ENCODE results near the gene CACNB2. TPM values are rescaled to one million over a fixed set of nuclear protein-coding genes. Genes with fewer than 3 reads are reported as not detected.

Gene CACNB2
- total and polyA plus RNA-seq, 4 donors = 0.90 to 23.9 (median 3.7) TPM

DNA sequence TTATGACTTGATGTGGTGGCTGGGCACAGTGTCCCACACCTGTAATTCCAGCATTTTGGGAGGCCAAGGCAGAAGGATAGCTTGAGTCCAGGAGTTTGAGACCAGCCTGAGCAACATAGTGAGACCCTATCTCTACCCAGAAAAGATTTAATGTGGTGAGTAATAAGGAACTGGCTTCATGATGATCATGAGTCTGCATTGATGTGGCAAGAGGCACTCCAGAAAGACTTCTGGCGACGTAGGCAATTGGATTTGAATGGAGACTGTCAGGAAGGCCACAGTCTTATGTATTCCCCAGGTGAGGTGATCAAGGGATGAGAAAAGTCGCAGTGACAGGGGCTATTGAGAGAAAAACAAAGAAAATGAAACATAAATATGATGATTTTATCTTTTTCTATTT is 138.0 kb downstream of the CACNB2 start:
- TF ChIP-seq, protein P1, sequence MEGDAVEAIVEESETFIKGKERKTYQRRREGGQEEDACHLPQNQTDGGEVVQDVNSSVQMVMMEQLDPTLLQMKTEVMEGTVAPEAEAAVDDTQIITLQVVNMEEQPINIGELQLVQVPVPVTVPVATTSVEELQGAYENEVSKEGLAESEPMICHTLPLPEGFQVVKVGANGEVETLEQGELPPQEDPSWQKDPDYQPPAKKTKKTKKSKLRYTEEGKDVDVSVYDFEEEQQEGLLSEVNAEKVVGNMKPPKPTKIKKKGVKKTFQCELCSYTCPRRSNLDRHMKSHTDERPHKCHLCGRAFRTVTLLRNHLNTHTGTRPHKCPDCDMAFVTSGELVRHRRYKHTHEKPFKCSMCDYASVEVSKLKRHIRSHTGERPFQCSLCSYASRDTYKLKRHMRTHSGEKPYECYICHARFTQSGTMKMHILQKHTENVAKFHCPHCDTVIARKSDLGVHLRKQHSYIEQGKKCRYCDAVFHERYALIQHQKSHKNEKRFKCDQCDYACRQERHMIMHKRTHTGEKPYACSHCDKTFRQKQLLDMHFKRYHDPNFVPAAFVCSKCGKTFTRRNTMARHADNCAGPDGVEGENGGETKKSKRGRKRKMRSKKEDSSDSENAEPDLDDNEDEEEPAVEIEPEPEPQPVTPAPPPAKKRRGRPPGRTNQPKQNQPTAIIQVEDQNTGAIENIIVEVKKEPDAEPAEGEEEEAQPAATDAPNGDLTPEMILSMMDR (IDR thresholded peaks at IDR 0.05; ENCODE audit: control extremely low read depth, extremely low read depth) = no peak
- Histone ChIP-seq H3K9ac (ENCODE audit: insufficient read depth in 1 of 2, low read length in 2 of 2) (no peak overlapping the region), H3K27me3 (ENCODE audit: control insufficient read depth in 3 of 3, insufficient read depth in 3 of 3, low read length in 2 of 3) (no peaks in the 10 kb centered on the region), H3K4me1 (ENCODE audit: control insufficient read depth in 5 of 5, insufficient read depth in 5 of 5, low read length in 5 of 5) (no peaks in the 10 kb centered on the region), H3K27ac (ENCODE audit: low read depth in 1 of 2, low read length in 1 of 2) (no peak overlapping the region), H3K9me3 (ENCODE audit: control insufficient read depth in 4 of 4, insufficient read depth in 3 of 4, low read length in 3 of 4) (no peaks in the 10 kb centered on the region), H3K4me3 (no peak overlapping the region), H3K36me3 (ENCODE audit: control insufficient read depth in 4 of 4, insufficient read depth in 4 of 4, low read length in 4 of 4) (no peaks in the 10 kb centered on the region)
- no peak for ATAC-seq (ENCODE audit: insufficient read depth, low FRiP score)
- no peak for DNase-seq
- 74 to 78% methylated on average over 3 of the region's 3 CpGs for WGBS, 2 donors

DNA sequence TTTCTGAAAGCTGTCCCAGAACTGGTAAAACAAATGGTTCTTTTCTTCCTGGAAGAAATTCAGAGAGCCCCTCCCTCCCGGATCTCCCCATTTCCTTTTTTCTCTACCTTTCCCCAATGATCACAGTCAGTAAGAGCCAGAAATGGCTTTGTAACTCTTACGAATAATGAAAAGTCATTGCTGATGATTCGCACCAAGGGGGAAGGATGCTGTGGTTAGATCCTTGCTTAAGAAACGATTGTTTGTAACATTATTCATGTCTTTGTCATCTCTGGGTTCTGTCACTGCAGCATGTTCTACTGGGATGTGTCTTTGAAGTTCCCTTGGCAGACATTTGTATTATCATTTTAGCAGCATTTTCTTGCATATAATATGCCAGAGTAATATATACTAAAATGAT is 138.9 kb downstream of the CACNB2 start:
- WGBS, 2 donors = 16 to 41% methylated on average over 4 of the region's 4 CpGs
- Histone ChIP-seq H3K27me3 (ENCODE audit: control insufficient read depth in 3 of 3, insufficient read depth in 3 of 3, low read length in 2 of 3) (no peaks in the 10 kb centered on the region), H3K9ac (ENCODE audit: insufficient read depth in 1 of 2, low read length in 2 of 2) (no peak overlapping the region), H3K4me1 (ENCODE audit: control insufficient read depth in 5 of 5, insufficient read depth in 5 of 5, low read length in 5 of 5) (no peaks in the 10 kb centered on the region), H3K36me3 (ENCODE audit: control insufficient read depth in 4 of 4, insufficient read depth in 4 of 4, low read length in 4 of 4) (no peaks in the 10 kb centered on the region), H3K9me3 (ENCODE audit: control insufficient read depth in 4 of 4, insufficient read depth in 3 of 4, low read length in 3 of 4) (no peaks in the 10 kb centered on the region), H3K27ac (ENCODE audit: low read depth in 1 of 2, low read length in 1 of 2) (no peak overlapping the region), H3K4me3 (no peak overlapping the region)
- TF ChIP-seq, protein P1 (IDR thresholded peaks at IDR 0.05; ENCODE audit: control extremely low read depth, extremely low read depth) = no peak
- DNase-seq = no peak
- no peak for ATAC-seq (ENCODE audit: insufficient read depth, low FRiP score)

DNA sequence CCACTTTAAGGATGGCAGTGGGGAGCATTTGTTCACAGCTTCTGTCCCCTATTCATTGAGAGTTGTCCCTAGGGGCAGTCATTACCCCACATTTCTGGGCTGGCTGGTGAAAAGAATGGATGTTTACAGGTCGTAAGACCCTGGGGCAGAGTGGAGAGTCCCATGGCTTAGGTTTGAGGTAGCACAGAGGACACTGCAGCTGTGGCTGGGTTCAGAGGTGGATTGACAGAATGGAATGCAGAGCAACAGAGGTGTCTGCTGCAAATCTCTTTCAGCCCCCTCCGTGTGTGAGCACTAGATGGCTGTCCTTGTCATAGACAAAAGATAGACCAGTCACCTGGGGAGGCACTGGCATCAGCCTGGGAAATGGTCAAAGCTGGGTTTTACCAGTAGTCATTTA is 141.9 kb downstream of the CACNB2 start:
- WGBS, 2 donors = 60 to 77% methylated on average over 2 of the region's 2 CpGs
- H3K4me3 ChIP-seq = no peak overlapping the region

More for the DNA sequence above, 141.9 kb downstream of the CACNB2 start:
- TF ChIP-seq, protein P1 (IDR thresholded peaks at IDR 0.05; ENCODE audit: control extremely low read depth, extremely low read depth) = no peak
- Histone ChIP-seq H3K9ac (ENCODE audit: insufficient read depth in 1 of 2, low read length in 2 of 2) (no peak overlapping the region), H3K9me3 (ENCODE audit: control insufficient read depth in 4 of 4, insufficient read depth in 3 of 4, low read length in 3 of 4) (no peaks in the 10 kb centered on the region), H3K27me3 (ENCODE audit: control insufficient read depth in 3 of 3, insufficient read depth in 3 of 3, low read length in 2 of 3) (no peaks in the 10 kb centered on the region), H3K36me3 (ENCODE audit: control insufficient read depth in 4 of 4, insufficient read depth in 4 of 4, low read length in 4 of 4) (no peaks in the 10 kb centered on the region), H3K4me1 (ENCODE audit: control insufficient read depth in 5 of 5, insufficient read depth in 5 of 5, low read length in 5 of 5) (no peaks in the 10 kb centered on the region), H3K27ac (ENCODE audit: low read depth in 1 of 2, low read length in 1 of 2) (no peak overlapping the region)
- ATAC-seq (ENCODE audit: insufficient read depth, low FRiP score) (no peak), DNase-seq (no peak)

All from lung (tissue), 12 donors.